GM19351 (cell line): Measurements from ENCODE around the gene ZNF765.
"Not testable (repeated sequence)": the region's sequence is repeated elsewhere in the genome, so short reads cannot be mapped to it uniquely, and the experiment has no call there.

ENCODE experiments used
- ATAC-seq: cut with Tn5 transposase; IDR thresholded peaks from one replicate; pipeline ENCODE4 v1.9.1; 2021; ENCODE audit warnings: mild to moderate bottlenecking, moderate library complexity; ENCODE audit not compliant: unreplicated experiment

Gene ZNF765

DNA sequence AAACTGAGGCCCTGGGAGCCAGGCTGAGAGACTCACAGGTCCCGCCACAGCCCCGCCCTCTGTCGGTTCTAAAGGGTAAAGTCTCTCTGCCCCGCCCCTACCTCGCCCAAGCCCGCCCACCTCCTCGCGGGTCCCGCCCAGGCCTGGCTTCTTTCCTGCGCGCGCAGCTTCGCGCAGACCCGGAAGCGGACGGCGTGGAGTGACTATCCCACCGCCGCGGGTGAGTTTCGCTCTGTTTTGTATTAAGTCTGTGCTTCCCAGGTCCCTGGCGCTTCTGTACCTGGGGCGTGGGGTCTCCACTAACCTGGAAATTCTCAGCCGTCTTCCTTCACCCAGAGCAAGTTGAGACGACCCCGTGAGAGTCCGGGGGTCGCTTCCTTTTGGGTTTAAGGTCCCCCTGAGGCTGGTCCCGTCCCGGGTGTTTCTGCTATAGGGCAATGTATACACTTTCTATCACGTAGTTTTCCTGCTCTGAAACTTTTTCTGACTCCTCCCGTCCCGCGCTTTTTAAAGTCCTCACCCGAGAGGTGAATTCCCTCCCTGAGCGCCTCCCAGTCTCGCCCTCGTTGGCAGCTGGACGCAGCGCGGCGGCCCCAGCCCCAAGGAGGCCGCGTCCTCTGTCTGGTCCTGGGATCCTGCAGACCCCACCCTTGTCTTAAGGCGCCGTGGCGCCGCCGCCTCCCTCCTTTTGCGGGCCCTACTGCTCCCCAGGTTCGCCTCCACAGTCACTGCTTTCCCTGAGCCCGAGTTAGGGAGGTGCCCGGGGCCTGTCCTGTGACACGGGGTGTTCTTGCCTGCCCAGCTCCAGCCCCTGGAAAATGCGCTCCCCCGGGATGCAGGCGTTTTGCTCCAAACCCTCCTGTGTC is at the start of gene ZNF765:
Gene ZNF765 (plus strand): TSS at position 176 of the 866 bp plus-strand sequence. CDS start 2,867 bp downstream, outside the sequence.
- ATAC-seq, result peak; percentile 96

DNA sequence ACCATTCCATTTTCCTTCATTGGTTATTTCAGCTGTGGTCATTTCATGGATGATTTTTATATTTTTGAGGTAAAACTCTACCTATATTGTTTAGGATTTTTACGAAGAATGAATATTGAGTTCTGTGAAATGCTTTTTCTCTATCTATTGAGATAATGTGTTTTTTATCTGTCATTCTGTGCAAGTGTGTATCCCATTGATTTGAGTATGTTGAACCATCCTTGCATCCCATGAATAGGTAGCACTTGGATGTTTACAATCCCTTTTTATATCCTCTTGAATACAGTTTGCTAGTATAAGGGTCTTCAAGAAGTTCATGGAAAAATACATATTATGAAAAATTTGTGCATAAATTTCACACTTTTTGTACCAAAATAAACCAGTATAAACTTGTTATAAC is 39.2 kb upstream of the ZNF765 start:
- no peak for ATAC-seq

DNA sequence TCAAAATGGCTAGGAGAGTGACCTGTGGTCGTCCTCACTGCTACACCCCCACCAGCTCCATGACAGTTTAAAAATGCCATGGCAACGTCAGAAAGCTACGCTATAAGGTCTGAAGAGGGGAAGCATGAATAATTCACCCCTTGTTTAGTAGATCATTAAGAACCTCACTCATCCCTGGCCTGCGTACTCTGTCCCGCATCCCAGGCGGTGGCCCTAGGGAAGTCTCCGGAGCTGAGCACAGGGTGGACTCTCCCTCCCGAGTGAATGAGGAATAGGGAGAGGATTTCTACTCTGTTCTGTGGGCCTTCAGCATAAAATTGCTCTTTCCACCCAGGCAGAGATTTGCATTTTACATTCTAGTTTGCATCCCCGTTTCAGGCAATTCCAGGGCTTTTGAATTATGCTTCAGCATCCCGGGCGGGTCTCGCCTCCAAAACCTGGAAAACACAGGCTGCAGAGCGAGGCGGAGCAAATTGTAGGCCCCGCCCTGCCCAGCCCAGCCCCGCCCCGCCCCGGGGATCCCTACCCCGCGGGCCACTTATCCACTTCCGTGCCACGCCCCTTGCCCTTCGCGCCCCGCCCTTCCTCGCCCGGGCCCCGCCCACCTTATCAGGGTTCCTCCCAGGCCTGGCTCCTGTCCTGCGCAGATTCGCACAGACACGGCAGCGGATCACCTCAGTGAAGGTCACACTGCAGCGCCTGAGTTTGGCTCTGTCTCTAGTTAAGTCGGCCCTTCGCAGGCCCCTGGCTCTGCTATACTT is 36.9 kb upstream of the ZNF765 start:
- no peak for ATAC-seq

DNA sequence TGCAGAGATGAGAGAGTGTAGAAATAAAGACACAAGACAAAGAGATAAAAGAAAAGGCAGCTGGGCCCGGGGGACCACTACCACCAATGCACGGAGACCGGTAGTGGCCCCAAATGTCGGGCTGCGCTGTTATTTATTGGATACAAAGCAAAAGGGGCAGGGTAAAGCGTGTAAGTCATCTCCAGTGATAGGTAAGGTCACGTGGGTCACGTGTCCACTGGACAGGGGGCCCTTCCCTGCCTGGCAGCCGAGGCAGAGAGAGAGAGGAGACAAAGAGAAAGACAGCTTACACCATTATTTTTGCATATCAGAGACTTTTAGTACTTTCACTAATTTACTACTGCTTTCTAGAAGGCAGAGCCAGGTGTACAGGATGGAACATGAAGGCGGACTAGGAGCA is 34.9 kb upstream of the ZNF765 start:
- not testable (repeated sequence) for ATAC-seq

DNA sequence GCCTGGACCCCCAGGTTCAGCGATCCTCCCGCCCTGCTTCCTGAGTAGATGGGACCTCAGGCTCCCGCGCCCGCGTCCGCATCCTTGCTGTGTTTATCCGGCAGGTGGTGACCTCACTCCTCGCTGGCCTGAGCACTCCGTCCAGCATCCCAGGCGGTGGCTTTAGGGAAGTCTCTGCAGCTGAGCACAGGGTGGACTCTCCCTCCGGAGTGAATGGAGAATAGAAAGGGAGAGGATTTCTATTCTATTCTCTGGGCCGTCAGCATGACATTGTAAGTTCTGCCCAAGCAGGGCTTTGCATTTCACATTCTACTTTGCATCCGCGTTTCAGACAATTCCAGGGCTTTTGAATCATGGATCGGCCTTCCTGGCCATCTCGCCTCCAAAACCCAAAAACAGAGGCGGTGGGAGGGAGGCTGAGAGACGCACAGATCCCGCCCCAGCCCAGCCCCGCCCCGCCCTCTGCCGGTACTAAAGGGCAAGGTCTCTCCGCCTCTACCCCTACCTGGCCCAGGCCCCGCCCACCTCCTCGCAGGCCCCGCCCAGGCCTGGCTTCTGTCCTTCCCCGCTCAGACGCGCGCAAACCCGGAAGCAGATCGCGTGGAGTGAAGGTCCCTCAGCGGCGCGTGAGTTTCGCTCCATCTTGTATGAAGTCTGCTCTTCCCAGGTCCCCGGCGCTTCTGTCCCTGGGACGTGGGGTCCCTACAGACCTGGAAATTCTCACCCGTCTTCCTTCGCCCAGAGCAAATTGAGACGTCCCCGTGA is 29.6 kb upstream of the ZNF765 start, which contains the start of gene ZNF525:
Gene ZNF525 (plus strand): TSS at position 572 of the 765 bp plus-strand sequence. CDS start 6,577 bp downstream, outside the sequence.
- ATAC-seq, result peak; percentile 98

DNA sequence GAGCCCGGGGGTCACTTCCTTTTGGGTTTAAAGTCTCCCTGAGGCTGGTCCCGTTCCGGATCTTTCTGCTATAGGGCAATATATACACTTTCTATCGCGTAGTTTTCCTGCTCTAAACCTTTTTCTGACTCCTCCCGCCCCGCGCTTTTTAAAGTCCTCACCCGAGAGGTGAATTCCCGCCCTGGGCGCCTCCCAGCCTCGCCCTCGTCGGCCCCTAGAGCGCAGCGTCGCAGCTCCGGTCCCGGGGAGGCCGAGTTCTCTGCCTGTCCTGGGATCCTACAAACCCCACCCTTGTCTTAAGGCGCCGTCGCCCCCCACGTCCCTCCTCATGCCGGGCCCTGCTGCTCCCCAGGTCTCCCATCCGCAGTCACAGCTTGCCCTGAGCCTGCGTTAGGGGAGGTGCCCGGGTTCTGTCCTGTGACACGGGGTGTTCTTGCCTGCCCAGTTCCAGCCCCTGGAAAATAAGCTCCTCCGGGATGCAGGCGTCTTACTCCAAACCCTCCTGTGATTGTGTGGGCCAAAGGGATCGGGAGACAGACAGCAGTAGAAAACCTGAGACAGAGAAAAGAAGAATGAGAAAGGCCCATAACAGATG is 29.0 kb upstream of the ZNF765 start:
- ATAC-seq, result peak; percentile 56

DNA sequence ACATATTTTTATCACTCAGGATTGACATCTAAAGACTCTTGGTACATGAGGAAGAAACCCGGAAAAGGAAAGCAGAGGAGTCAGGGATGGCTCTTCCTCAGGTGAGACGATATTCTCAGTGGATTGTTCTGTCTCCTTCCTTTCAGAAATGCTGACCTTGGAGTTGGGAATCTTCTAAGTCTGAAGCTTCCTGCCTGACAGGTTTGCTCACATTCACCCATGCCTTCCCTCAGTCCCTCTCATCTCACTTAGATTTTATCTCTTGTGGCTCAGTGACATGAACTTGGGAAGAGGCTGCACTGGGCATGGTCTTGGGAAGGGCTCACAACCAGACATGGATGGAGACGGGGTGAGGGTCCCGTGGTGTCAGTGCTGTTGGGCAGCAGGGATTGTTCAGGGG is 22.8 kb upstream of the ZNF765 start:
- ATAC-seq, result no peak

DNA sequence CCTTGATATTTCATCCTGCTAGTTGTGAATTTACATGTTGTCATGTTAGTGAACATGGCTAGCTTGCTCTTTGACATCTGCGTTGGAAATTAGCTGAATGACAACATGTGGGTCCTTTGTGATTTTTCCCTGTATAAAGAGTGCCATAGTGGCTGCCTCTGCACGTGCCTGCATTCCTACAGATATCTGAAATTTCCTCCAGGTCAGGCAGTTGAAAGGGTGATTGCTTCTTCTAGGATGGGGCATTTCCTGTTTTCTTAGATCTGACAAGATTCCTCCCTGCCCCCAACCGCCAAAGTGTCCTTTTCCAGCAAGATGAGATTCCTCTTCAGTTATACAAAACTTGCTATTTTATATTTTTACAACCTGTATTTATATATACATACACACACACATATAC is 20.7 kb upstream of the ZNF765 start:
- no peak for ATAC-seq

DNA sequence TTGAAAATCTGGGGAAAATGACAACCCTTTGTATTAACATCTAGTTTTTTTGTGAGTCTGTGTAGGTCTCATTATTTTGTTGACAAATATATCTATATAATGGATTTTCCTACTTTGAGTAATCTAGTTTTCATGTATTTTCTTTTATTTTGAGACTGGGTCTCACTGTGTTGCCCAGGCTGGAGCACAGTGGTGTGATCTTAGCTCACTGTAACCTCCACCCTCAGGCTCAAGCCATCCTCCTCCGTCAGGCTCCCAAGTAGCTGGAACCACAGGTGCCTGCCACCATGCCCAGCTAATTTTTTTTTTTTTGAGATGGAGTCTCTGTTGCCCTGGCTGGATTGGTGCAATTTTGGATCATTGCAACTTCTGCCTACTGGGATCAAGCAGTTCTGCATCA is 20.2 kb upstream of the ZNF765 start:
- ATAC-seq, result no peak

DNA sequence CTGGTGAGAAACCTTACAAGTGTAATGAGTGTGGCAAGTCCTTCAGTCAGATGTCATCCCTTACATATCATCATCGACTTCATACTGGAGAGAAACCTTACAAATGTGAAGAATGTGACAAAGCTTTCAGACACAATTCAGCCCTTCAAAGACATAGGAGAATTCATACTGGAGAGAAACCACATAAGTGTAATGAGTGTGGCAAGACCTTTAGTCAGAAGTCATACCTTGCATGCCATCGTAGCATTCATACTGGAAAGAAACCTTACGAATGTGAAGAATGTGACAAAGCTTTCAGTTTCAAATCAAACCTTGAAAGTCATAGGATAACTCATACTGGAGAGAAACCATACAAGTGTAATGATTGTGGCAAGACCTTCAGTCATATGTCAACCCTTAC is 13.6 kb upstream of the ZNF765 start:
- no peak for ATAC-seq

DNA sequence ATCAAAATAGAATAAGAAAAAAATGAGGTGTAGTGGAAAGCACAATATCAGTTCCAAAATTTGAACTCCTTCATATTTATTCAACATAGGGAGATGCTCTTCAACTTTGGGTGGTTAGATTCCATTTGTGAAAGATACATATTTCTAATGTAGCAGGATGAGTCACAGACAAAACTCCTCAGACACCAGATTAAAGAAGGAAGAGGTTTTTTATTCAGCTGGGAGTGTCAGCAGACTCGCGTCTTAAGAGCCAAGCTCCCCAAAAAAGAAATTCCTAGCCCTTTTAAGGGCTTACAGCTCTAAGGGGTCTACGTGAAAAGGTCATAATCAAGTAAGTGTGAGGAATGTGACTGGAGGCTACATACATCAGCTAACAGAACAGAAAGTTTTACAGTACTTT is 6.8 kb upstream of the ZNF765 start:
- no peak for ATAC-seq

DNA sequence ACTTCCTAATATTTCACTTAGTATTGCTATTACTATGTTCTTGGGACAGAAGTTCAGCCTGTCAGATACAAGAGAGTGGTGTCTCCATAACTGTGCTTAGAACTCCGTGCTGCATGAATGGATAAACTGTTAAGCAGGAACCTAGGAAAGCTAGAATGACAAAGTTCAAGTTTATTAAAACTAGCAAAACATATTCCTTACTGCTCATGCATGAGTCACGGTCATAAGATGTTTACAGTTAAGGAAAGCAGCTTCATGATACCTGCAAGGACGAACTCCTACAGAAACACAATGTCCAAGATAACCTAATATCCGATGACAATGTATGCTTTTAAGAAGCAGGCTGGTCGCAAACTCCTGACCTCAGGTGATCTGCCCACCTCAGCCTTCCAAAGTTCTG is 6.0 kb upstream of the ZNF765 start:
- no peak for ATAC-seq

DNA sequence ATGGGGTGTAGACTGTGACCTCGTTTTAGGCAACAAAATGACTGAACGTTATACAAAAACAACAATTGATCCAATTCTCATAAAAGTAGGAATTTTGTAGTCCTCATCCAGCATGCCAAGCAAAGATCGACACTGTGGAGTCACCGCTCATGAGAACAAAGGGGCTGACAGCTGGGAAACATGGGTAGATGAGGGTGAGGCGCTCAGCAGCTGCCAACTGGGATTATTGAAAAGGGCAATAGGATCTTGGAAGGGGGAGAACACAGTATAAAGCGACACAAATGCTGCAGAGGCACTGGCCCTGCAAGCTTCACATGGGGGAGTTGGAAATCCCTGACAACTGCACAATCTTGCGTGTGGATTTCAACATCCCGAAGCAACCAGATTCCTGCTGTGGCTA is 5.4 kb upstream of the ZNF765 start:
- ATAC-seq, result no peak

DNA sequence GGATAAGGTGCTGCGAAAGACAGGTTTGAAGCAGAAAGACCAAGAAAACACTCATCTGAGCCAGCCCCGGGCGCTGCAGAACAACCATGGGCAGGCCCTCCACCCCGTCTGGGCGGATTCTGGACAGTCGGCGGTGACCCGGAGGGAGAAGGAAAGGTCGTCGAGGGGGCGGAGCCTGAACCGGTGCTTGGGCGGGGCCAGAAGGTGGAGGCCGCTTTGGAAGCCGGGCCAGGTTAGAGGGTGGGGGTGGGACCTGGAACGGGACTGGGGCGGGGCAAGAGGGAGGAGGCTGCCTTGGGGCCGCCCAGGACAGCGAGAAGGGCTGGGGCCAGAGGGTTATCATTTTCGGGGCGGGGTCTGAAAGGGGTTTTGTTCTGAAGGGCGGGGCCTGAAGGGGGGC is 5.0 kb upstream of the ZNF765 start:
- no peak for ATAC-seq

DNA sequence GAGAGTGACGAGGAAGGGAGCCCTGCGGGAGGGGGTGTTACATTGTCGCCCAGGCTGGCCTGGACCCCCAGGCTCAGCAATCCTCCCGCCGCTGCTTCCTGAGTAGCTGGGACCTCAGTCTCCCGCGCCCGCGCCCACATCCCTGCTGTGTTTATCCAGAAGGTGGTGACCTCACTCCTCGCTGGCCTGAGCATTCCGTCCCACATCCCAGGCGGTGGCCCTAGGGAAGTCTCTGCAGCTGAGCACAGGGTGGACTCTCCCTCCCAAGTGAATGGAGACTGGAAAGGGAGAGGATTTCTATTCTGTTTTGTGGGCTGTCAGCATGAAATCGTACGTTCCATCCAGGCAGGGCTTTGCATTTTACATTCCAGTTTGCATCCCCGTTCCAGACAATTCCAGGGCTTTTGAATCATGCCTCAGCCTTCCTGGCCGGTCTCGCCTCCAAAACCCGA is 401 bp upstream of the ZNF765 start:
- no peak for ATAC-seq

DNA sequence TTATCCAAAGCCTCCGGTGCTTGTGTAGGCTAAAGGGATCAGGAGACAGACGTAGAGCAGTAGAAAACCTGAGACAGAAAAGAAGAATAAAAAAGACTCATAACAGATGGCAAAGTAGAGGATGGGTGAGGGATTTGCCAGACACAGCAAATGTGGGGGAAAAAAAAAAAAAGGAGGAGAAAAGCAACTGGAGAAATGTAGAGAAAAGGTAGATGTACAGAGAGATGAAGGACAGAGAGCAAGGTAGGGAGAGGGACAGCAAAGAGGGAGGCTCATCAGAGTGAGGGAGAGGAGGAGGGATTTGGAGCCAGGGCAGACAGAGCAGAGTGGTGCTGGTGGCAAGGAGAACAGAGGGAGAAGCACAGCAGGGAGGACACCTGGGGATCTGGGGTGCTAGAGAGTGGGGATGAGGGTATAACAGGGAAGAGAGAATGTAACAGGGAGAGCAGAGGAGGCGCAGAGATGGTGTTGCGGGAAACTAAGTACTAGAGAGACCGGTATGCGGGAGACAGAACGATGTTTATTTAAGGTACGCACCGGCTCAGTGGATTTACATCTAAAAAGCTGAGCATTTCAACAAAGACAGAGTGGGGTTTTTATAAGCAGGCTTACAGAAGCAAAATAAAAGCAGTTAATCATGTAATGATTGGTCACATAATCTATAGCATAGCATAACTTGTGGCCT is 1.0 kb downstream of the ZNF765 start:
- not testable (repeated sequence) for ATAC-seq

DNA sequence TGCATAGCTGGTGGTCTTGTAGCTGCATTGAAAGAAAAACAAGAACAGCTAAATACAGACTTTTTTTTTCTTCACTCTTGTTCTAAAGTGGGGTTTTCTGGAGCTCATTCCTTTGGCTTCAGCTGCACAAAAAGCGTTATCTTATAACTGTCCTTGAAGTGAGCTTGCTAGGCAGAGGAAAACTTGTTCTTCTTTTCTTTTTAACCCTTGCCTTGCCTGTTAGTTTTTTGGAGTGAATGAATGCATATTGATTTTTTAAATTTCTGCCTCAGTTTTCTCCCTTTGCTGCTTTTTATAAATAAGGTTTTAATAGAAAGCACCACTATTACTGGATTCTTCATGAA is 1.5 kb downstream of the ZNF765 start:
- no peak for ATAC-seq

DNA sequence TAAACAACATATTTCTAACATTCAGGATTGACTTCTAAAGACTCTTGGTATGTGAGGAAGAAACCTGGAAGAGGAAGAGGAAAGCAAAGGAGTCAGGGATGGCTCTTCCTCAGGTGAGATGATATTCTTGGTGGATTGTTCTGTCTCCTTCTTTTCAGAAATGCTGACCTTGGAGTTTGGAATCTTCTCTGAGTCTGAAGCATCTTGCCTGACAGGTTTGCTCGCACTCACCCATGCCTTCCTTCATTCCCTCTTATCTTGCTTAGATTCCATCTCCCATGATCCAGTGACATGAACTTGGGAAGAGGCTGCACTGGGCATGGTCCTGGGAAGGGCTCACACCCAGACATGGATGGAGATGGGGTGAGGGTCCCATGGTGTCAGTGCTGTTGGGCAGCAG is 3.0 kb downstream of the ZNF765 start:
- ATAC-seq, result not testable (repeated sequence)

DNA sequence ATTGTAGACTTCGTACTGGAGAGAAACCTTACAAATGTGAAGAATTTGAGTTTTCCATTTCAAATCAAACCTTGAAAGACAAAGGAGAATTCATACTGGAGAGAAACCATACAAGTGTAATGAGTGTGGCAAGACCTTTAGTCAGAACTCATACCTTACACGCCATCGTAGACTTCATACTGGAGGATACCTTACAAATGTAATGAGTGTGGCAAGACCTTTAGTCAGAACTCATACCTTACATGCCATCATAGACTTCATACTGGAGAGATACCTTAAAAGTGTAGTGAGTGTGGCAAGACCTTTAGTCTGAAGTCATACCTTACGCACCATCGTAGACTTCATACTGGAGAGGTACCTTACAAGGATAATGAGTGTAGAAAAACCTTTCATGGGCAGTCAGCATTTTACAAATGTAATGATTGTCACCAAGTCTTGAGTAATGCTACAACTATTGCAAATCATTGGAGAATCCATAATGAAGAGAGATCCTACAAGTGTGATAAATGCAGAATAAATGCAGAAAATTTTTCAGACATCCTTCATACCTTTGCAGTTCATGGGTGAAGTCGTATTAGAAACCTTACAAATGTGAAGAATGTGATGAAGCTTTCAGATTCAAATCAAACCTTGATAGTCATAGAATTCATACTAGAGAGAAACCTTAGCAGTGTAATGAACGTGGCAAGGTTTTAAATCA is 14.7 kb downstream of the ZNF765 start:
- no peak for ATAC-seq
